HG03520 (cell line): ENCODE results near the gene CMPK1.

Experiments used
- ATAC-seq: cut with Tn5 transposase; IDR thresholded peaks from one replicate; pipeline ENCODE4 v1.9.1; 2021; ENCODE audit warnings: mild to moderate bottlenecking, moderate library complexity; ENCODE audit not compliant: unreplicated experiment

CMPK1 gene

GRCh38 chr1:47418681-47419325 lies 85.2 kb downstream of the CMPK1 start:
- no peak for ATAC-seq

DNA sequence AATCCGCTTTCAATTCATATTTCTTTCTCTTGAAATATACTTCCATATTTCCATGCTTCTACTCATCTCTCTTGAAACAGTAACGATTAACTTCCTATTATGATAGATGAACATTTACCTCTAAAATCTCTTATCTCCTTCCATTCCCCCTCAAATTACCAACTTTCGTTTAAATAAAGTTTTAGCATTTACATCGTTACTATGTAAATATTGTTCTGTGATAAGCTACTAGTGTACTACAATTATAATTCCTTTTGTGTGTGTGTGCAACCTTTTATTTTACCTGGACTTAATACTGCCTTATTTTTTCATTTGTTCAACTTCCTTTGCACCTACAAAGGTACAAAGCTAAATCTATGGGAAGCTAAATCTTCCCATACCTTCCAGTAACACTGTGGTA lies 87.0 kb downstream of the CMPK1 start:
- ATAC-seq = no peak

GRCh38 chr1:47423872-47424271 lies 90.3 kb downstream of the CMPK1 start:
- ATAC-seq = no peak

GRCh38 chr1:47424336-47424982 lies 90.9 kb downstream of the CMPK1 start:
- ATAC-seq = no peak
